Measurements from ENCODE around the gene ASB8.

Gene ASB8

DNA sequence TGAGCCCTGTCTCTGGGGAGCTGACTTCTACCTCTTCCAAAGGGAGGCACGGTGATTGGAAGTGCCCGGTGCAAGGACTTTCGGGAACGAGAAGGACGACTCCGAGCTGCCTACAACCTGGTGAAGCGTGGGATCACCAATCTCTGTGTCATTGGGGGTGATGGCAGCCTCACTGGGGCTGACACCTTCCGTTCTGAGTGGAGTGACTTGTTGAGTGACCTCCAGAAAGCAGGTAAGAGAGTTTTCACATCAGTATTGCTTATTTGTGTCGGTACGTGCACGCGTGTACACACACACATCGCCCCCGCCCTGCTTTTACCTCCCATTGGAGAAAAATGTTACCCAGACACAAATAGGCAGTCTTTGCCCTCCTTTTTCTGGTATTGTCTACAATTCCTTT lies 24.5 kb downstream of the ASB8 start:
- no peaks in the 10 kb centered on the region; the same call in 1 of the 2 replicates for H3K79me2 ChIP-seq (ENCODE audit: insufficient read depth, low read depth)

DNA sequence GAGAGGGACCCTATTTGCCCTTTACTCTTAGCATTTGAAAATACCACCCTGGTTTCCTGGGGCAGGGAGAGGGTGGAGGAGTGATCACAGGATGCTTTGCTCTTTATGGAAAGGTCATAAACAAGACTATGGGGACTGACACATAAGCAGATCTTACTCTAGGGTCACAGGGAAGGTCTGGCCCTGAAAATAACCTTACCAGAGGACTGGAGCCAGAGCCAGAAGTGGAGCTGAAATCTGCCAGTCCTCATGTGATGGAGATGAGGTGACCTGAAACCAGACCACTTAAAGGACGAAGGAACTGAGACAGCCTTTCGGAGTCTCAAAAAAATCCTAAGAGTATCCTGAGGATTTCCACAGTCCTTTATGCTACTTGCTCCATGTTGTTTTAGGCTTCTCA lies 25.8 kb downstream of the ASB8 start:
- H3K4me3 ChIP-seq (IDR thresholded peaks at IDR 0.05; ENCODE audit: insufficient read depth, low read depth, low read length) = no peak overlapping the region
- H3K36me3 ChIP-seq (ENCODE audit: insufficient read depth) = peaks cover 17% of the 10 kb centered on the region; the same call in 1 of the 2 replicates
- no peak overlapping the region for H3K4me2 ChIP-seq

More for the DNA sequence above, 24.5 kb downstream of the ASB8 start:
- Histone ChIP-seq H3K9ac (no peak overlapping the region), H3K27ac (no peak overlapping the region), H3K4me3 (IDR thresholded peaks at IDR 0.05; ENCODE audit: insufficient read depth, low read depth, low read length) (no peak overlapping the region), H3K4me2 (no peak overlapping the region), H3K27me3 (ENCODE audit: insufficient read depth, low read depth) (no peaks in the 10 kb centered on the region), H4K20me1 (ENCODE audit: insufficient read depth) (no peaks in the 10 kb centered on the region), H3K4me1 (ENCODE audit: low read depth, poor library complexity, severe bottlenecking) (peaks cover 11% of the 10 kb centered on the region), H2AFZ (ENCODE audit: low read depth) (no peak overlapping the region), H3K36me3 (ENCODE audit: insufficient read depth) (peaks cover 11% of the 10 kb centered on the region; the same call in 1 of the 2 replicates)
- TF ChIP-seq, protein P1, sequence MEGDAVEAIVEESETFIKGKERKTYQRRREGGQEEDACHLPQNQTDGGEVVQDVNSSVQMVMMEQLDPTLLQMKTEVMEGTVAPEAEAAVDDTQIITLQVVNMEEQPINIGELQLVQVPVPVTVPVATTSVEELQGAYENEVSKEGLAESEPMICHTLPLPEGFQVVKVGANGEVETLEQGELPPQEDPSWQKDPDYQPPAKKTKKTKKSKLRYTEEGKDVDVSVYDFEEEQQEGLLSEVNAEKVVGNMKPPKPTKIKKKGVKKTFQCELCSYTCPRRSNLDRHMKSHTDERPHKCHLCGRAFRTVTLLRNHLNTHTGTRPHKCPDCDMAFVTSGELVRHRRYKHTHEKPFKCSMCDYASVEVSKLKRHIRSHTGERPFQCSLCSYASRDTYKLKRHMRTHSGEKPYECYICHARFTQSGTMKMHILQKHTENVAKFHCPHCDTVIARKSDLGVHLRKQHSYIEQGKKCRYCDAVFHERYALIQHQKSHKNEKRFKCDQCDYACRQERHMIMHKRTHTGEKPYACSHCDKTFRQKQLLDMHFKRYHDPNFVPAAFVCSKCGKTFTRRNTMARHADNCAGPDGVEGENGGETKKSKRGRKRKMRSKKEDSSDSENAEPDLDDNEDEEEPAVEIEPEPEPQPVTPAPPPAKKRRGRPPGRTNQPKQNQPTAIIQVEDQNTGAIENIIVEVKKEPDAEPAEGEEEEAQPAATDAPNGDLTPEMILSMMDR (conservative IDR thresholded peaks at IDR 0.05; ENCODE audit: low read depth, low read length) = no peak

DNA sequence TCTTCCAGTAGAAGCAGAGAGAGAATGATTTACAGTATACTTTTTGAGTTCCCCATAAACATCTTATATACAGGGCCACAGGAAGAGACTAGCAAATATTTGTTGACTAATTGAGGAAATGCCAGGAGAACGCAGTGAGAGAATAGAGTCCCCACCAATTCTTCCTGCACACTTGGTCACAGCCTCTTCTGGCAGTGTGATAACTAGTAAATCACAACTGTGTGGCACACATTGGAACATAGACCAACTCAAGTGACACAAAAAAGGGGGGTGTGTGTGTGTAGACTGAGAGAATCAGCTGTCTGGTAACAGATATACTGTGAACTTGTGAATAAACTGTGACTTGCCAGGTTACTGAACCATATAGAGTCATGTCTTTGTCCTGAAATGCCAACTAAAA lies 27.9 kb downstream of the ASB8 start:
- Histone ChIP-seq H3K9ac (no peak overlapping the region), H3K27me3 (ENCODE audit: insufficient read depth, low read depth) (no peaks in the 10 kb centered on the region), H2AFZ (ENCODE audit: low read depth) (no peak overlapping the region), H3K27ac (no peak overlapping the region), H3K4me3 (IDR thresholded peaks at IDR 0.05; ENCODE audit: insufficient read depth, low read depth, low read length) (no peak overlapping the region), H3K79me2 (ENCODE audit: insufficient read depth, low read depth) (peaks cover 4% of the 10 kb centered on the region; the same call in 1 of the 2 replicates), H3K4me2 (no peak overlapping the region), H4K20me1 (ENCODE audit: insufficient read depth) (no peaks in the 10 kb centered on the region), H3K4me1 (ENCODE audit: low read depth, poor library complexity, severe bottlenecking) (peaks cover 17% of the 10 kb centered on the region), H3K36me3 (ENCODE audit: insufficient read depth) (peaks cover 13% of the 10 kb centered on the region; the same call in 1 of the 2 replicates)
- TF ChIP-seq, protein P1 (conservative IDR thresholded peaks at IDR 0.05; ENCODE audit: low read depth, low read length) = no peak

More for the DNA sequence above, 25.8 kb downstream of the ASB8 start:
- no peaks in the 10 kb centered on the region; the same call in 1 of the 2 replicates for H3K79me2 ChIP-seq (ENCODE audit: insufficient read depth, low read depth)
- H3K4me1 ChIP-seq (ENCODE audit: low read depth, poor library complexity, severe bottlenecking) = peaks cover 11% of the 10 kb centered on the region
- no peaks in the 10 kb centered on the region for H4K20me1 ChIP-seq (ENCODE audit: insufficient read depth)
- no peak overlapping the region for H3K9ac ChIP-seq
- H3K27me3 ChIP-seq (ENCODE audit: insufficient read depth, low read depth) = no peaks in the 10 kb centered on the region
- no peak overlapping the region for H3K27ac ChIP-seq
- no peak overlapping the region for H2AFZ ChIP-seq (ENCODE audit: low read depth)
- TF ChIP-seq, protein P1 (conservative IDR thresholded peaks at IDR 0.05; ENCODE audit: low read depth, low read length) = no peak

DNA sequence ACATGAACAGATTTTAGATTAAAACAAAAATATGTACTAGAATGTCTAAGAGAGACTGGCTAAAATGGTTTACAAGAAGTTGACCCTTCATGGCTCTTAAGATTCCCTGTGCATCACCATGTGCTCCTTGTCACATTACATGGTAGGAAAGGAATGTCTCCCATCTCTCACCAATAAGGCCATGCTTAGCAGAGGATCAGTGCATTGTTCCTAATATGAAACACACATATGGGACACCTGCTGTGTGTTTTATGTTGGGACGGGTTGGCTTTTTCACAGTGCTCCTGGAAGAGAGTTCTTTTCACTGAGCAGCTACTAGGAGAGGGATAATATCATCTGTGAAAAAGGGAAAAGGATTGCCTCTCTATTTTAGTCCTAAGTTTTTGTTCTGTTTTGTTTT lies 28.5 kb downstream of the ASB8 start:
- TF ChIP-seq, protein P1 (conservative IDR thresholded peaks at IDR 0.05; ENCODE audit: low read depth, low read length) = no peak
- Histone ChIP-seq H4K20me1 (ENCODE audit: insufficient read depth) (no peaks in the 10 kb centered on the region), H3K4me2 (no peak overlapping the region), H3K27ac (no peak overlapping the region), H3K4me1 (ENCODE audit: low read depth, poor library complexity, severe bottlenecking) (peaks cover 17% of the 10 kb centered on the region), H3K4me3 (IDR thresholded peaks at IDR 0.05; ENCODE audit: insufficient read depth, low read depth, low read length) (no peak overlapping the region), H3K36me3 (ENCODE audit: insufficient read depth) (peaks cover 13% of the 10 kb centered on the region; the same call in 1 of the 2 replicates), H2AFZ (ENCODE audit: low read depth) (no peak overlapping the region), H3K9ac (no peak overlapping the region), H3K27me3 (ENCODE audit: insufficient read depth, low read depth) (no peaks in the 10 kb centered on the region), H3K79me2 (ENCODE audit: insufficient read depth, low read depth) (peaks cover 4% of the 10 kb centered on the region; the same call in 1 of the 2 replicates)
